ENCODE measurements around the gene PARD6G.

Gene PARD6G

DNA sequence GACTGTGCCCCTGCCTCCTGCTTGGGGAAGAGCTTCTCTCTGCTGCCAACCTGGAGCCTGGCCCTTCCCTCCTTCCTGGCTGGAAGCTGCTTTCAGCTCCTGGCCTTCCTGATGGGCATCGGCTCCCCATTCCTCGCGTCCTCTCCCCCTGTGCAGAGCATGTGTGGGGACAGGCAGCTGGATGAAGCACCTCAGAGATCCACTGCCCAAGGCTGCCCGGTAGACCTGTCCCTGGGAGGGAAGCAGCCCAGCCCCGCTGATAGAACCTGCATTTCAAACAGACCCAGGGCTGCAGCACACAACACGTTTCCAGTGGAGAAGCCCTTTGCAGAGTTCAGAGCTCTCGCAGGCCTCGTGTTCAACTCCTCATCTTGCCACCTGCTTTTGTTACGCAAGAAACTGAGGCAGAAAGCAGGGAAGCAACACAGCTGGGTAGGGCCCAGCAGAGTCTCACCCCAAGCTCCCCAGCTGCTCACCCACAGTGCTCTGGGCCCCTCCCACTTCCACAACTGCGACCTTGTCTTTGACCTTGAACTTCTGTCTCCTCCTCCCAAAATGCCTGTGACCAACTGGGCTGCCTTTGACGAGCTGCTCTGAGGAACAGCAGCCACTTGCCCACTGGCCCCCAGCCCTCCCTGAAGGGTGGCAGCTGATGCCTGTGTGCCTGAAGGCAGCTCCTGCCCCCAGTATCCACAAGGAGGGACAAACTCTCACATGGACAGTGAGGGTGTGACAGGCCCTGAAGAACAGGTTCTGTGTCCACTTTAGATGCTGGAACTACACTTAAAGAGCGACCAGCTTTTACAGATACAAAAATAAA lies 65.5 kb downstream of the PARD6G start:
- H3K4me3 ChIP-seq (ENCODE audit: low read depth, low read length): no peak overlapping the region
- TF ChIP-seq CTCF (IDR thresholded peaks at IDR 0.05; ENCODE audit: borderline replicate concordance, insufficient read depth, low read depth, low read length): no peak

- TF ChIP-seq CTCF (IDR thresholded peaks at IDR 0.05; ENCODE audit: borderline replicate concordance, insufficient read depth, low read depth, low read length): no peak
- H3K4me3 ChIP-seq (ENCODE audit: low read depth, low read length): no peak overlapping the region
Measured at GRCh38 chr18:80180778-80181564, 66.3 kb downstream of the PARD6G start.

- no peak for TF ChIP-seq CTCF (IDR thresholded peaks at IDR 0.05; ENCODE audit: borderline replicate concordance, insufficient read depth, low read depth, low read length)
Measured at GRCh38 chr18:80179857-80180558, 67.3 kb downstream of the PARD6G start.

GRCh38 chr18:80178935-80179818 lies 68.1 kb downstream of the PARD6G start:
- no peak for TF ChIP-seq CTCF (IDR thresholded peaks at IDR 0.05; ENCODE audit: borderline replicate concordance, insufficient read depth, low read depth, low read length)
- H3K4me3 ChIP-seq (ENCODE audit: low read depth, low read length): no peak overlapping the region

More at GRCh38 chr18:80179857-80180558, 67.3 kb downstream of the PARD6G start:
- H3K4me3 ChIP-seq (ENCODE audit: low read depth, low read length): no peak overlapping the region

- TF ChIP-seq CTCF (IDR thresholded peaks at IDR 0.05; ENCODE audit: borderline replicate concordance, insufficient read depth, low read depth, low read length): no peak
- H3K4me3 ChIP-seq (ENCODE audit: low read depth, low read length): no peak overlapping the region
Measured at GRCh38 chr18:80177128-80177527, 70.2 kb downstream of the PARD6G start.

- no peak overlapping the region for H3K4me3 ChIP-seq (ENCODE audit: low read depth, low read length)
- no peak for TF ChIP-seq CTCF (IDR thresholded peaks at IDR 0.05; ENCODE audit: borderline replicate concordance, insufficient read depth, low read depth, low read length)
Measured at GRCh38 chr18:80176334-80177073, 70.8 kb downstream of the PARD6G start.
